GM12892 (cell line): ENCODE results near the gene LRMDA.

Experiments used
- POLR2A ChIP-seq: IDR thresholded peaks from 2 replicates; pipeline ENCODE4 v1.6.1; 2011; ENCODE audit warnings: low read depth, low read length, control low read depth
- POLR2AphosphoS5 ChIP-seq: IDR thresholded peaks from 2 replicates; pipeline ENCODE4 v1.6.1; 2011; ENCODE audit warnings: low read depth, low read length, control low read depth
- TAF1 ChIP-seq: IDR thresholded peaks from 2 replicates; pipeline ENCODE4 v1.6.1; 2011; ENCODE audit warnings: low read depth, mild to moderate bottlenecking, control low read depth, low read length, borderline replicate concordance

DNA sequence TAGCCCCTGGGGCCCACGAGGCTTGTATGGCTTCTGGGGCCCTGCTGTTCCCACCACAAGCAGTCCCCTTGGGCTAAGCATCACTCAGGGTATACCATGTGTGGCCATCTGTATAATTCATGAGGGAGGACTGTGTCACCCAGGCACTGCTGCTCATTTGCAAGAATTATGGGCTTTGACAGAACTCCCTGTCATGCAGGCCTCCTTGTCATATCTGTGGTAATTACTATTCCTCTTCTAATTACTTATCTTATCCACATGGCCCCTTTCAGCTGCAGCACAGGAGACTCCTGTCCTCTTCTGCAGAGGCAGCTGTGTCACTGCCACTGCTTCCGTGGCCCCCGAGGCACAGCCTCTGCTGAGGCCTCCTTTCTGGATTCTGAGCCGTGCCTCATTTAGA, 46.3 kb downstream of the LRMDA start:
- TF ChIP-seq POLR2A (no peak), TAF1 (no peak), POLR2AphosphoS5 (no peak)
